DMS 273 (cell line): Measurements from ENCODE around the gene ALDH1L2.

Experiments used
- DNase-seq: peaks from one replicate; lab custom pipeline; 2025; ENCODE audit not compliant: unreplicated experiment; lab: John Stamatoyannopoulos, UW

ALDH1L2 gene

DNA sequence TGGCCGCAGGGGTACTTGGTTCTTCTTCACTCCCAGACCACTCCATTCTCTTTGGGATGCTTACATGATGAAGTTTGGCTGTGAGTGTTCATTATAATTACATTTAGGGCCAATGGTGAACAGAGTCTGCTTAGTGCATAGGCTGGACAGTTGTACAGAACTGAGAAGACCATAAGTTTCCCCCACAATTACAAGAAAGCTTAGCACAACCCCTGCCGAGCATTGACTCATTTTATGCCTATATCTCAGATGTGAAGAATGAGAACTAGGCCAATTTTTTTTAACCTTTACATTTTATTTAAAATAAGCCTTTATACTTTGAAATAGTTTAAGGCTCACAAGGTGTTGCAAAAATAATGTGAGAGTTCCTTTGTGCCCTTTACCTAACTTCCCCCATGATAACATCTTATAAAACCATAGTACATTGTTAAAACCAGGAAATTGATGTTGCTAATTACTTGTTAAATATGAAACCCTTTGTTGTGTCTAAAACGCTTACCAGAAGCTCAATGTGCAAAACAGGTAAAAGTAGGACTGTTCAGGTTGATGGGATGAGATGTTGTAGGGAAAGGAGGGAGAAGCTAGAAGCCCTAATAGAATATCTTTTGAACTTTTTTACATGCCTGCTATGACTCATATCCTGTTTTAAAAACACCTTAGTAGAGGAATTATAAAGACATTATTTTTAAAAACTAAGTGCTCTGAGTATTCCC is 47.2 kb downstream of the ALDH1L2 start:
- DNase-seq, result no peak

DNA sequence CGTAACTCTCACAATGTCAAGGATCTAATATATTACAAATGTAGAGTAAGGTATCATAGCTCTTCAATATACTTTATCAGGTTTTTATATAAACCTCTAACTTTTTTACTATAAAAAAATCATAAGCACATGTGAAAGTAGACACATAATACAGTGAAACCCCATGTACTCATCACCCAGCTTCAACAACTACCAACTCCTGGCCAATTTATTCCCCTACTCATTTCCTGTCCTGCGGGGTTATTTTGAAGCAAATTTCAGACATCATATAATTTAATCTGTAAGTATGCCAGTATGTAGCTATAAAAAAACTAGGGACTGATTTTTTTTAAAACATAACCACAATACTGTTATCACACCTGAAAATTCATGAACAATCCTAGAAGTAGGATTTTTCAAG is 50.4 kb downstream of the ALDH1L2 start:
- DNase-seq, result no peak

DNA sequence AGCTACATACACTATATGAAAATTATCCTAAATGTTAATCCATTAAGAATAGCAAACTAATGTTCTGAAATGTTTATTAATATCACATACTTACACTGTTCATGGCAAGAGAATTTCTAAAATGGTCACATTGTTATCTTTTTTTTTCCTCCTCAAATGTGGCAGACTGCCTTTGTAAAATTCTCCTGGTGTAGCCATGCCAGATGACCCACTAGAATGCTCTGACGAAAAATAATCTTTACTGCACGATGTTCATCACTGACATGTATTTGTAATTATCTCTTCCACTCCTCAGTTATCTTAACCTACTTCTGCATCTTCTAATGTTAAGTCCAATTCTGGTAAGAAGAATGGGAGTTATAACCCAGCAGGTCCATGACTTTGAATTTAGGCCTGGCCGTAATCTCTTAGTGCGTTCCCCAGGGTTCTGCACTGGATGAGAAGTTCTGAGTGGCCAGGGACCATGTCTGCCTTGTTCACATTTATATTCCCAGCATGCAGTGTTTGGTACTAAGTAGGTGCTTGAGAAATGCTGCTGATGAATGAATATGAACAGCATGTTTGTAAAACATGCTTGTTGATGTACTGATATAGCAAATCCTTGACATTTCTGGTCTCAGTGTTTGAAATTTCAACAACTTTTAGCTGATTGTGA is 51.4 kb downstream of the ALDH1L2 start:
- no peak for DNase-seq

DNA sequence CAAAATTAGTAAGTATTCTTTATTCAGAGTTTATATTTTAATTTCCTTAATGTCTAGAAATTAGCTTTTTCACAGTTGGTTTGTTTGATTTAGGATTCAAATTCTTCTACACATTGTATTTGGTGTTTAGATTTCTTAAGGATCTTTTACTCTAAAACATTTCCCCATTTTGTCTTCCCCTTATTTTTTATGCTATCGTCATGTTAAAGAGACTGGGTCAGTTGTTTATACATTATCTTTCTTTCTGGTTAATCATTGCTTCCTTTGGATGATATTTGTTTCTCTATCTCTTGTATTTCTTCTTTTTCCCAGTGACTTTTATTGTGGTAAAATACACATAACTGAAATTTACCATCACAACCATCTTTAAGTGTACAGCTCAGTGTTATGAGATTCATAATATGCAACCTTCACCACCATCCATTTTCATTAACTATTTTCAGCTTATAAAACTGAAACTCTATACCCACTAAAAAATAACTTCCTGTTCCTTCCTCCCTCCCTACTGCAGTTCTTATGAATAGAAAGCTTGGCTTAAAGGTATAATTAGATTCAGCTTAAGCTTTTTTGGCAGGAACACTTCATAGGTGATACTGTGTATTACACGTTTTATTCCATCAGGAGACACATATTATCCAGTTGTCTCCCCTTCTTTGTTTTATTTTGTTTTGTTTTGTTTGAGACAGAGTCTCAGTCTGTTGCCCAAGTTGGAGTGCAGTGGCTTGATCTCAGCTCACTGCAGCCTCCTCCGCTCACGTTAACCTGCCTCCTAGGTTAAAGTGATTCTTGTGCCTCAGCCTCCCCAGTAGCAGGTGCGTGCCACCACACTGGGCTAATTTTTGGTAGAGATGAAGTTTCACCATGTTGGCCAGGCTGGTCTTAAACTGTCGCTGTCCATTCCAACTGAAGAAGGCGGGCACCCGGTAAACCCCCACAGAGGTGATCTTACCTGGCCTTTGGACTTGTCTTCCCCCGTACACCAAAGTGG is 53.1 kb downstream of the ALDH1L2 start:
- no peak for DNase-seq

DNA sequence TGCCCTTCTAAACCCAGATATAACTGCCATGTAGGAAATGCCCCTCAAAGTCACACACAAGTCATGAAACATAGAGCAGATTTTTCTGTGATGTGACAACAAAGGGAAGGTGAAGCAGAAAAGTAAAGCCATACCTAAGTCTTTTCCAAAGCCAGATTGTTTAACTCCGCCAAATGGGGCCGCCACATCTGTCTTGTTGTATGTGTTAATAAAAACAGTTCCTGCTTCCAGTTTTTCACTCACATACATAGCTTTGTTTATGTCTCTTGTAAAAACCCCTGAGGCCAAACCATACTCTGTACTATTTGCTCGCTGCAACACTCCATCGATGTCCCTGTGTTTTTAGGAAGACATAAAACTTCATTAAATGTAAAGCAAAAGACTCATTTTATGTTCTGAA is 57.8 kb downstream of the ALDH1L2 start:
- peak; percentile 19 for DNase-seq

DNA sequence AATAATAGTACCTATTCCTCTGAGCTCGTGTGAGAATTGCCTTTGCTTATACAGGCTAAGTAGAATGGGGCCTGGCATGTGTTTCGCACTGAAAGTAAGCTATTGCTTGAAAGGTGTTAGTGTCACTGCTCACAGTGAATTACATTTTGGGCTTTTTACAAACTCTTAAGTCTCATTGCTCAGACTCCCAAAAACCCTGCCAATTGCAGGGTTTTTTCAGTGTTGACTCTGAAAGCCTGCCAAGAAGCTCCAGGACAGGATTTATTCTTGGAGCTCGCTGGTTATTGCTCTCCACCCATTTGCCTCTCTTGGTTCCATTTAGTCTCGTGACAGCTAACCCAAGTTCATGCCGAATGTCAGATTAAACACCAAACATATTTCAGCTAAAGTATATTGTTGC is 58.4 kb downstream of the ALDH1L2 start:
- peak; percentile 11 for DNase-seq

DNA sequence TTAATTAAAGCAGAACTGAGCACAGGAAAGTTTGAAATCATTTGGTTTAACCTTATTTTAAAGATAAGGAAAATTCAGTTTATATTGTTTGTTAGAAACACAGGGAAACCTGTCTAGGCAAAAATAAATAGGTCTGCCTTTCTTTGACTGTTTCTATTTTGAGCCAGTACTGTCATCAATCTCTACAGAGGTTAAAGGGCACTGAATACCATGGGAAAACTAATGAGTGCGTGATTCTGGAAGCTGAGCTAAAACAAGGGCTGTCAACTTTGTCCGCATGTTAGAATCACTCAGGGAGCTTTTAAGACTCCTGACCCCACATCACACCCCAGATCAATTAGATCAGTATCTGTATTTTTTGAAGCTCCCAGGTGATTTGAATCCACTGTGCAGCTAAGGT is 59.3 kb downstream of the ALDH1L2 start:
- DNase-seq, result no peak

DNA sequence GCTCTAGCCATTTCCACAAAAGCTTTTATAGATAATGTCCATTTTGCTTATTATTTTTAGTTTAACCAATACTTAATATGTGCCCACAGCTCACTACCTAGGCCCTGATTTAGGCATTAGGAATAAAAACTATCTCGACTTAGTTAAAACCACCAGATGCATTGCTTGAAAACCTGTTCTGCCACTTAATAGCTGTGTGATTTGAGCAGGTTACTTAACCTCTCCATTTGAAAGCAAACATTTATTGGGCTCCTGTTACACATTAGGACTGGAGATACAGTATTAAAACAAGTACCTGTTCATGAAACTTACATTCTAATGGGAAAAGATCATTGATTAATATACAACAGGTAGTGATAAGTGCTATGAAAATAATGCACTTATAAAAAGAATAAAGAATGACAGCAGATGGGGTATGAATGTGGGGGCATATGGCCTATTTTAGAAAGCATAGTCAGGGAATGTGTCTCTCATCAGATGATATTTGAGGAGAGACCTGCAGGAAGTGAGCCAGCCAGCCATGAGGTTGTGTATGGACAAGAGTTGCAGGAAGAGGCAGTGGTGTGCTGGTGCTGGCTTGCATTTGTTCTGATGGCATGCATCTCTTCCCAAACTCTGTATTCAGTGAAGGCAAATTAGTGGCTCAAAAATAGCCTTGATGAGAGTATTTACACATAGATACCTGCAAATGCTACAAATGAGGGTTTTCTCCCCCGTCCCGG is 63.9 kb downstream of the ALDH1L2 start:
- DNase-seq, result peak; percentile 68

DNA sequence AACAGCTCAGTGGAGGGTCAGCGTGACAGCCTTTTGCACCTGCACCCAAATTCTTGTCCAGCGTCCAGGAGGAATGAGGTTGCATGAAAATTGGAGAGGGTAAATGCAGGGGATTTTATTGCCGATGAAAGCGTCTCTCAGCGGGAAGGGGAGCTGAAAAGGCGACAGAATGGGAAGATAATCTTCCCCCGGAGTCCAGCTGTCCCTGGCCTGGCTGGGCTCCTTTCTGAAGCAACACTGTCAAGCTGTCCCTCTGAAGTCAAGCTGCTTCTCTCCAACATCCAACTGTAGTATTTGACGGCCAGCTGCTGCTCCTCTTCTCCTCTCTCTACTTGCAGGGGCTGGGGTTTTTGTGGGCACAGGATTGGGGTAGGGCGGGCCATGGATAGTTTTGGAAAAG is 65.5 kb downstream of the ALDH1L2 start:
- DNase-seq, result peak; percentile 90

DNA sequence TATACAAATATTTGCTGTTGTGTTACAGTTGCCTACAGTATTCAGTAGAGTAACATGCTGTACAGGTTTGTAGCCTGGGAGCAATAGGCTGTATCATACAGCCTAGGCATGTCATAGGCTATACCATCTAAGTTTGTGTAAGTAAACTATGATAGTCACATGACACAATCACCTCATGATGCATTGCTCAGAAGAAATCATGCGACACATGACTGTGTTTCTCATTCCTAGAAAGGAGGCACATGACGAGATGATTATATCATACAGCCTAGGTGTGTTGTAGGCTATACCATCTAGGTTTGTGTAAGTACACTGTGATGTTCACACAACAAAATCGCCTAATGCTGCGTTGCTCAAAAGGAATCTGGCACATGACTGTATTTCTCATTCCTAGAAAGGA is 66.2 kb downstream of the ALDH1L2 start:
- peak; percentile 39 for DNase-seq

DNA sequence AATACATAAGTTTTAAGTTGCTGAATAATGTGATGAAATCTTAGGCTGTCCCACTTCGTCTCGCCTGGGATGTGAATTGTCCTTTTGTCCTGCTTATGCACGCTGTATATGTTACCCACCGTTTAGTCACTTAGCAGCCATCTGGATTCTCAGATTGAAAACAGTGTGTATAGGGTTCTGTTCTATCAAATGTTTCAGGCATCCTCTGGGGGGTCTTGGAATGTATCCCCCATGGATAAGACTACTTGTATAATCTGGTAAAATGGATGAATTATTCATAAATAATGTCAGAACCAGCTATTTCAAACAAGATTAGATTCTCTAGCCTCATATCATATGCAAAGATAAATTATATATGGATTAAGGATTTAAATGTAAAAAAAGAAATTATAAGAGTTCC is 68.7 kb downstream of the ALDH1L2 start:
- DNase-seq, result no peak

DNA sequence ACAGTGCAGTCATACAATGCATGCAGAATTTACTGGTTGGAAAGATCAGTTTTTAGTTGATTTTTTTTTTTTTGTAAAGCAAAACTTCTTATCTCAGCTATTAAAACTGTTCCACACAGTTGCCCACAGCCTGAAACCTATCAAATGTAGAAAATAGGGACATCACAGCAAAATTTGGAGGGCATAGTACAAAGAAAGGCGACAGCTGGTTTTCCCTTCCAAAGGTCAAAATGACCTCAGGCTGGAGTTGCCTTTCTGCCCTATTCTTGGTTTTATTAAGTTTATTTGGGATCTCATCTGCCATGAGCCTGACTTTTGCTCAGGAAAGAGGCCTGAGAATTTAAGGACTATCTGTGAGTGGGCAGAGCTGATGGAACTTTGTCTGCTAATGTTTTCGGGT is 69.7 kb downstream of the ALDH1L2 start:
- DNase-seq, result no peak

DNA sequence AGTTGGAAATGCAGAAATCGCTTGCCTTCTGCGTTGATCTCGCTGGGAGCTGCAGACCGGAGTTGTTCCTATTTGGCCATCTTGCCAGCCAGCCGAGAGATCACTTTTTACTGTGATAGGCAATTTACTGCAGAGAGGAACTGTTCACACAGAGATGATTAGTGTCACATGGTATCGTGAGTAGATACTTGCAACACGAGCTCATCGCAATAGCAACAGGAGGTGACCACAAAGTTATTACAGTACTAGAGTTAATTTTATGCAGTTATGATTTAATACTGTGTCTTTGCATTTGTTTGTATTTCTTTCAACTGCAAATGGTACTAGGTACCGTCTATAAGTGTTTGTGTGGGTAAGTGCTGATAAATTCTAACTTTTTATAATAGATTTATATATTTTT is 70.4 kb downstream of the ALDH1L2 start:
- DNase-seq, result peak; percentile 17

DNA sequence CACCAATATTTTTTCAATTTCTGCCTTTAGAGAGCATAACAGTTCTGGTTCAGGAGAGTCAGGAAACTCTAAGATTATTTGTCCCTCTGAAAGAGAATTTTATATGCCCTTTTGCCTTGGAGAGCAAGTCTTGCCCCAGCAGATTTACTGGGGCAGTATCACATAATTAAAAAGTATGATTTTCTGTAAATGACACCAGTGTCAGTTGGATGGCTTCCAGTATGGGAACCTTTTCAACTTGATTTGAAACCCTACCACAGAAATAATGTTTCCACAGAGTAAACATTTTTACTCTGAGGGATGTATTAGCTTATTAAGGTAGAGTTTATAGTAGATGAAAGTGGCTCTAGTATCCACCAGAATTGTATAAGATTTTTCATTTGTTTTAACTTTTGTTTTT is 82.8 kb downstream of the ALDH1L2 start:
- no peak for DNase-seq

DNA sequence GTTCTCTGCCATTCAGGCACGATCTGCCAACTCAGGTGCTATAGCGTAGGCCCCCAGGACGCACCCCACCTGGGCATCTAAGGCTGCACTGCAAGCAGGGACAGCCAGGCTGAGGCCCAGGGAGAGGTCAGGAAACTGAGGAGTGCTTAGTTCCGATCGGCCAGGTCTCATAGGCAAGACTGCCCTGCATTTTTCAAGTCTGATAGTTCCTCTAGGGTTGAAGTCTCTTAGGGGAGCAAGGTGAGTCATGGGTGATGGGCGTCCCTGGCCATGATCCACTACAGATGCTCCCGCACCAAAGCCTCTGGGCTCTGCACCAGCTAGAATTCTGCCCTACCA is 84.9 kb downstream of the ALDH1L2 start:
- DNase-seq, result no peak

DNA sequence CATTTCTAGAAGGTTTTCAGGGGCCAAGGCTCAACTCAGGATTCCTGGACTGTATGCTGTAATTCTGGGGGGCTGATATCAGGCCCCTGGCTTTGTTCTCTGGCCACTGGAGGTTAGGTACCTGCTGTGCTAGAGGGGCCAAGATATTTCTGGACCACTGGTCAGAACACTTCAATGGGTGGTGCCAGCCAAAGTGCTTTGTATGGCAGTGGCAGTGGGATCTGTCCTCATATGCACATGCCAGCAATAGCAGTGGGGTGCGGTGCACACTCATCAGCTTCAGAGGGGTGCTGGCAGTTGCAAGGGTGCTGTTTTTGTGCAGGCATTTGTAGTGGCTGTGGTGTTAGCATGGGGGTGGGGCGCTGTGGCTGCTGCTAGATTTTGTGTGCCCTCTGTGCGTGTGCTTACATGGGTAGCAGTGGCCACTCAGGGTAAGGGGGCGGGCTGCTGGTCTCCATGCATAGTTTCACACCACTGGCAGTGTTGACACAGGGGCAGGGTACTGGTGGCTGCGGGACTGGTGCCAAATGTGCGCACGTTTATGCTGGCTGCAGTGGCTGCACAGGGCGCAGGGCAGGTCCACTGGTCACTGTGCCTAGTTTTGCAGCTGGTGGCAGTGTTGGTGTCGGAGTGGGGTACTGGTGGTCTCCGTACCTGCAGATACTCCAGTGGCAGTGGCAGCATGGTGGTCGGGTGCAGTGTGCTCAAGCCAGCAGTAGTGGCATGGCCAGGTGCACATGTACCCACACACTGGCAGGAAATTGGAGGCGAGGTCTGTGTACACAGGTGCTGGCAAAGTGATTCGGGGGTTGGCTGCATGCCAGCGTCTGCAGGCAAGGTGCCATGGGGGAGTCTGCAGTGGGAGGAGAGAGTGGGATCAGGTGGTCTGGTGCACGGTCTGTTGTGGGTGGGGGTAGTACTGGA is 85.6 kb downstream of the ALDH1L2 start:
- peak; percentile 37 for DNase-seq

DNA sequence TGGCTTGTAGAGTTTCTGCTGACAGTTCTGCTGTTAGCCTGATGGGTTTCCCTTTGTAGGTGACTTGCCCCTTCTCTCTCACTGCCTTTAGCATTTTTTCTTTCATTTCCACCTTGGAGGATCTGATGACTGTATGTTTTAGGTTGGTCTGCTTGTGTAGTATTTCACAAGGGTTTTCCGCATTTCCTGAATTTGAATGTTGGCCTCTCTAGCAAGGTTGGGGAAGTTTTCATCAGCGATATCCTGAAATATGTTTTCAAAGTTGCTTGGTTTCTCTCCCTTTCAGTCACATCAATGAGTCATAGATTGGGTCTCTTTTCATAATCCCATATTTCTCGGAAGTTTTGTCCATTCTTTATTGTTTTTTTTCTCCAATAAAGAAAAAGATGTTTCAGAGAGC is 86.7 kb downstream of the ALDH1L2 start:
- DNase-seq, result no peak

DNA sequence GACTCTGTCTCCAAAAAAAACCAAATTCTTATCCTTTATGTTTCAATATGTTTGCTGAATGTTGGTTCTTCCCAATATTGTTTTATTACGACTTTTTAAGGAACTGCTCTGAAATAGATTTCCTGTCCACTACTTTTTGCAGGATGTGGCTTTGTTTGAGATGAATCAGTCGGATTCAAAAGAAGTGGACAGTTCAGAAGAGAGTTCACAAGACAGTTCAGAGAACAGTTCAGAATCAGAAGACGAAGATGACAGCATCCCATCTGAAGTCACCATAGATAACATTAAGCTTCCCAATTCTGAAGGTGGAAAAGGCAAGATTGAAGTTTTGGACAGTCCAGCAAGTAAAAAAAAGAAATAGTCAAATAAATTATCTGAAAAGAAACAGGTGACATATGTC is 89.9 kb downstream of the ALDH1L2 start:
- DNase-seq, result no peak

DNA sequence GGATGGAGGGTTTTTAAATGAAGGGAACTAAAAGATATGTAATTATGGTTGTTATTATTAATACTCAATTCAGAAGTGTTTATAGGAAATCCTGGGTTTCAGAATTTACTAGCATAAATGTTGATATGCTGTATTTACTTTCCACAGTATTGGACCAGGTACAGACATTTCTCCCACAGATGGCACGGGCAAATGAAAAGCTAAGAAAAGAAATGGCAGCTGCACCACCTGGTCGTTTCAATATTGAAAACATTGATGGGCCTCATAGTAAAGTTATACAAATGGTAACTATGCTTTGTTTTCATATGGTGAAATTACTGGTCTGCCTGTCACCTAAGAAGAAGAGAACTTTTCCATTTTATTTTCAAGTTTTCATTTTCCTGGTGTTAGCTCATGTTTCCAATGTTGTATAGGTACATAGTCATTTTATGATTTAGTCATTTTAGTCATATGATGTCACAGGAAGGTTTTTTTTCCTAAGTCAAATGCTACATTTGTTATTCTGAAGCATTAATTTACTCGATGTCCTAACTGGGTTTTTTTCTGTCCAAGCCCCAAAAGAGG is 92.6 kb downstream of the ALDH1L2 start:
- no peak for DNase-seq

DNA sequence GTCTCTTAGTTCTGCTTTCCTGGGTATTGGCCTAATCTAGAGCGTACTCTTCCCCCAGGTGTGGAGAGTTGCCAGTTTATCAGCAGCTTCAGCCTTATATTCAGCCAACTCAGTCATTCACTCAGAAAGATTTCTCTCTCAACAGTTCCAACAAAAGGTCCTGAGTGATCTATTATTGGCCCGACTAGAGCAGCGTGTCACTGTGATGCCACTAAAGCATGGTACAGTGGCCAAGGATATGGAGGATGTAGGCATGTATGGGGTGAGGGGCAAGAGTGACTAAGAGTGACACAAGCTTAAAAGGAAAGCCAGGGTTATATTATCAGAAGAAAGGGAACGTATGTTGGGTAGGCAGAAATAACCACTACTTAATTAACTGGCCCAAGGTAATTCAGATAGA is 93.3 kb downstream of the ALDH1L2 start:
- no peak for DNase-seq
